IMR-90 (cell line): Measurements from ENCODE around the gene AP3D1. TPM values are rescaled to one million over a fixed set of nuclear protein-coding genes. Genes with fewer than 3 reads are reported as not detected.

Experiments used
- ATAC-seq: fragments of 200-7000 bp; cut with Tn5 transposase; 2 replicates; pipeline ENCODE4 v1.9.1; 2020; ENCODE audit warnings: low read depth, mild to moderate bottlenecking, moderate library complexity
- BruUV-seq: library from RNA; stranded (reverse); fragments of 400-500 nt; replicated peaks from 2 replicates; lab custom pipeline; 2021; lab: Mats Ljungman, UMichigan
- CTCF ChIA-PET: fragments of 300-600 bp; formaldehyde crosslinking; extraction: SDS; loops from one replicate; lab custom pipeline; 2021; ENCODE audit warnings: antibody characterized with exemption; lab: Yijun Ruan, JAX
- POLR2A ChIA-PET: fragments of 300-600 bp; sonication (Branson Sonifier 250); formaldehyde crosslinking; loops from one replicate; lab custom pipeline; 2022; ENCODE audit warnings: antibody characterized with exemption; ENCODE audit not compliant: unreplicated experiment; lab: Charles Lee
- DNase-seq: peaks from one replicate; pipeline ENCODE4 v3.0.0; 2013
- H2AFZ ChIP-seq: replicated peaks from 2 replicates; pipeline ENCODE3; 2013; ENCODE audit warnings: low read length, mild to moderate bottlenecking; ENCODE audit not compliant: poor library complexity
- H2AK5ac ChIP-seq: 2 replicates; pipeline ENCODE4 v1.6.1; 2013; ENCODE audit warnings: low read depth, low read length, inconsistent platforms
- H2AK9ac ChIP-seq: replicated peaks from 2 replicates; pipeline ENCODE3; 2013; ENCODE audit warnings: mild to moderate bottlenecking, low read depth, low read length, moderate library complexity; ENCODE audit not compliant: poor library complexity
- H2BK120ac ChIP-seq: 2 replicates; pipeline ENCODE4 v1.6.1; 2013; ENCODE audit warnings: low read depth, low read length, inconsistent platforms
- H2BK15ac ChIP-seq: 3 replicates; pipeline ENCODE4 v1.6.1; 2013; ENCODE audit warnings: low read depth, low read length, inconsistent platforms
- H2BK20ac ChIP-seq: 2 replicates; pipeline ENCODE4 v1.6.1; 2013; ENCODE audit warnings: low read depth, mild to moderate bottlenecking, inconsistent platforms, low read length, moderate library complexity
- H2BK5ac ChIP-seq: 2 replicates; pipeline ENCODE4 v1.6.1; 2013; ENCODE audit warnings: mild to moderate bottlenecking, low read depth, low read length, inconsistent platforms; ENCODE audit not compliant: poor library complexity, severe bottlenecking
- H3K14ac ChIP-seq: replicated peaks from 2 replicates; pipeline ENCODE4 v1.6.1; 2013; ENCODE audit warnings: low read depth, low read length, inconsistent platforms
- H3K18ac ChIP-seq: 2 replicates; pipeline ENCODE4 v1.6.1; 2013; ENCODE audit warnings: low read depth, low read length, control low read depth
- H3K23ac ChIP-seq: 2 replicates; pipeline ENCODE4 v1.6.1; 2013; ENCODE audit warnings: low read depth, low read length, inconsistent platforms
- H3K27ac ChIP-seq: 2 replicates; pipeline ENCODE4 v1.5.1; 2013; ENCODE audit warnings: mild to moderate bottlenecking, control low read depth, low read length; ENCODE audit not compliant: insufficient read depth
- H3K27me3 ChIP-seq: 2 replicates; pipeline ENCODE4 v1.6.1; 2013; ENCODE audit warnings: low read length; ENCODE audit not compliant: control insufficient read depth, insufficient read depth
- H3K36me3 ChIP-seq: 2 replicates; pipeline ENCODE4 v1.6.1; 2013; ENCODE audit warnings: low read length, mixed read lengths; ENCODE audit not compliant: control insufficient read depth, insufficient read depth
- H3K4ac ChIP-seq: 2 replicates; pipeline ENCODE4 v1.6.1; 2013; ENCODE audit warnings: low read depth, low read length, inconsistent platforms
- H3K4me1 ChIP-seq: 2 replicates; pipeline ENCODE4 v1.6.1; 2013; ENCODE audit warnings: low read length, mixed read lengths; ENCODE audit not compliant: control insufficient read depth, insufficient read depth
- H3K4me2 ChIP-seq: 2 replicates; pipeline ENCODE4 v1.6.1; 2013; ENCODE audit warnings: low read depth, mild to moderate bottlenecking, control low read depth, low read length, moderate library complexity
- H3K4me3 ChIP-seq: 2 replicates; pipeline ENCODE4 v1.5.1; 2013; ENCODE audit warnings: low read depth, mild to moderate bottlenecking, control low read depth, low read length, moderate library complexity; ENCODE audit not compliant: insufficient read depth
- H3K56ac ChIP-seq: 2 replicates; pipeline ENCODE4 v1.6.1; 2013; ENCODE audit warnings: low read length, inconsistent platforms; ENCODE audit not compliant: insufficient read depth; ENCODE audit errors: extremely low read depth
- H3K79me1 ChIP-seq, 2 experiments: 2 replicates each; pipeline ENCODE4 v1.6.1; 2013; ENCODE audit warnings: low read length in 2 of 2, inconsistent platforms in 1 of 2, low read depth in 1 of 2
- H3K9ac ChIP-seq: 2 replicates; pipeline ENCODE4 v1.6.1; 2013; ENCODE audit warnings: low read depth, low read length, control low read depth
- H3K9me1 ChIP-seq: 2 replicates; pipeline ENCODE4 v1.6.1; 2013; ENCODE audit warnings: low read length, inconsistent platforms; ENCODE audit not compliant: insufficient read depth
- H3K9me3 ChIP-seq: 2 replicates; pipeline ENCODE4 v1.6.1; 2013; ENCODE audit warnings: low read length; ENCODE audit not compliant: control insufficient read depth, insufficient read depth
- H4K20me1 ChIP-seq: 2 replicates; pipeline ENCODE4 v1.6.1; 2013; ENCODE audit warnings: low read length, inconsistent platforms; ENCODE audit not compliant: insufficient read depth
- H4K5ac ChIP-seq: 2 replicates; pipeline ENCODE4 v1.6.1; 2013; ENCODE audit warnings: mild to moderate bottlenecking, low read depth, low read length, control low read depth
- H4K8ac ChIP-seq, 2 experiments: 2 replicates each; pipeline ENCODE4 v1.6.1; 2013; ENCODE audit warnings: low read depth in 2 of 2, low read length in 2 of 2, control low read depth in 1 of 2, inconsistent platforms in 1 of 2
- H4K91ac ChIP-seq: 2 replicates; pipeline ENCODE4 v1.6.1; 2013; ENCODE audit warnings: low read depth, low read length, inconsistent platforms; ENCODE audit not compliant: insufficient read depth
- BHLHE40 ChIP-seq: fragments of 150-350 bp; IDR thresholded peaks from 2 replicates; pipeline ENCODE4 v1.6.1; 2016; ENCODE audit warnings: mild to moderate bottlenecking, low read depth, low read length
- CEBPB ChIP-seq: IDR thresholded peaks from 2 replicates; pipeline ENCODE4 v1.6.1; 2012; ENCODE audit warnings: low read depth, low read length, improper control_type of control experiment
- CHD1 ChIP-seq: IDR thresholded peaks from 2 replicates; pipeline ENCODE4 v1.6.1; 2012; ENCODE audit warnings: low read depth, low read length, improper control_type of control experiment
- FOS ChIP-seq: fragments of 150-350 bp; IDR thresholded peaks from 2 replicates; pipeline ENCODE4 v1.6.1; 2016; ENCODE audit warnings: low read depth, low read length
- MAFK ChIP-seq: IDR thresholded peaks from 2 replicates; pipeline ENCODE4 v1.6.1; 2012; ENCODE audit warnings: low read depth, low read length, improper control_type of control experiment
- MAZ ChIP-seq: IDR thresholded peaks from 2 replicates; pipeline ENCODE4 v1.6.1; 2012; ENCODE audit warnings: low read depth, mild to moderate bottlenecking, low read length, improper control_type of control experiment, moderate library complexity, borderline replicate concordance
- MXI1 ChIP-seq: IDR thresholded peaks from 2 replicates; pipeline ENCODE4 v1.6.1; 2012; ENCODE audit warnings: low read depth, mild to moderate bottlenecking, low read length, moderate library complexity, borderline replicate concordance
- NFE2L2 ChIP-seq: fragments of 150-350 bp; IDR thresholded peaks from 2 replicates; pipeline ENCODE4 v1.6.1; 2016; ENCODE audit warnings: low read depth, mild to moderate bottlenecking, low read length
- POLR2A ChIP-seq: IDR thresholded peaks from 2 replicates; pipeline ENCODE4 v1.6.1; 2012; ENCODE audit warnings: mild to moderate bottlenecking, low read depth, low read length
- RAD21 ChIP-seq: IDR thresholded peaks from 2 replicates; pipeline ENCODE4 v1.6.1; 2012; ENCODE audit warnings: low read length, improper control_type of control experiment
- RCOR1 ChIP-seq: IDR thresholded peaks from 2 replicates; pipeline ENCODE4 v1.6.1; 2012; ENCODE audit warnings: mild to moderate bottlenecking, low read length, improper control_type of control experiment; ENCODE audit not compliant: insufficient replicate concordance
- RFX5 ChIP-seq: IDR thresholded peaks from 2 replicates; pipeline ENCODE4 v1.8.0; 2012; ENCODE audit warnings: low read depth, mild to moderate bottlenecking, low read length, moderate library complexity
- SMC3 ChIP-seq: fragments of 150-350 bp; IDR thresholded peaks from 2 replicates; pipeline ENCODE4 v1.6.1; 2016; ENCODE audit warnings: low read depth, mild to moderate bottlenecking, antibody characterized with exemption, low read length, moderate library complexity
- WGBS, 2 experiments: methylation state at CpG; one replicate each; pipeline versions ENCODE4 v1.1.5 to v1.1.7; 2013; ENCODE audit warnings: missing lambda C conversion rate in 2 of 2; ENCODE audit not compliant: insufficient read length in 1 of 2; ENCODE audit errors: extremely low coverage in 2 of 2; 5-methylcytosine and 5-hydroxymethylcytosine counted together
- dilution Hi-C: fragments of 300-500 bp; cut with HindIII; formaldehyde crosslinking; loops from one replicate; pipeline ENCODE4 v1.14.3; 2018; ENCODE audit warnings: low sequenced_read_pairs; ENCODE audit not compliant: unreplicated experiment
- in situ Hi-C: fragments of 300-500 bp; cut with MboI; formaldehyde crosslinking; loops from 3 replicates; pipeline ENCODE4 v1.14.3; 2019; ENCODE audit warnings: low sequenced_read_pairs, inconsistent platforms, mixed read lengths
- intact Hi-C: fragments of 100-400 bp; cut with micrococcal nuclease; formaldehyde crosslinking; loops from 2 replicates; pipeline ENCODE4 v1.10.0; 2022
- polyA plus RNA-seq, 3 experiments: library from polyadenylated mRNA; depleted of rRNA; stranded (reverse); fragments of >200 nt; gene quantifications; 2 replicates each; pipeline ENCODE4 v1.2.3, GENCODE V29; 2012; ENCODE audit warnings: low replicate concordance in 1 of 3
- total RNA-seq: library from RNA; depleted of rRNA; stranded (reverse); fragments of >200 nt; gene quantifications from 2 replicates; pipeline ENCODE4 v1.2.3, GENCODE V29; 2012
- TF ChIP-seq, protein P1 (sequence below): conservative IDR thresholded peaks from 2 replicates; pipeline ENCODE4 v1.5.1; 2012; ENCODE audit warnings: mild to moderate bottlenecking, low read depth, low read length, improper control_type of control experiment
- TF ChIP-seq, protein P2 (sequence below): fragments of 150-350 bp; IDR thresholded peaks from 2 replicates; pipeline ENCODE4 v1.6.1; 2016; ENCODE audit warnings: low read depth, mild to moderate bottlenecking, low read length, moderate library complexity, borderline replicate concordance
- TF ChIP-seq, protein P3 (sequence below): fragments of 150-350 bp; IDR thresholded peaks from 2 replicates; pipeline ENCODE4 v1.6.1; 2017; ENCODE audit warnings: mild to moderate bottlenecking, antibody characterized with exemption, low read length, low read depth

The AP3D1 gene
- total and polyA plus RNA-seq, 2 of the 4 experiments (the other 2 are of a cell fraction), result 75.3 to 129 TPM

DNA sequence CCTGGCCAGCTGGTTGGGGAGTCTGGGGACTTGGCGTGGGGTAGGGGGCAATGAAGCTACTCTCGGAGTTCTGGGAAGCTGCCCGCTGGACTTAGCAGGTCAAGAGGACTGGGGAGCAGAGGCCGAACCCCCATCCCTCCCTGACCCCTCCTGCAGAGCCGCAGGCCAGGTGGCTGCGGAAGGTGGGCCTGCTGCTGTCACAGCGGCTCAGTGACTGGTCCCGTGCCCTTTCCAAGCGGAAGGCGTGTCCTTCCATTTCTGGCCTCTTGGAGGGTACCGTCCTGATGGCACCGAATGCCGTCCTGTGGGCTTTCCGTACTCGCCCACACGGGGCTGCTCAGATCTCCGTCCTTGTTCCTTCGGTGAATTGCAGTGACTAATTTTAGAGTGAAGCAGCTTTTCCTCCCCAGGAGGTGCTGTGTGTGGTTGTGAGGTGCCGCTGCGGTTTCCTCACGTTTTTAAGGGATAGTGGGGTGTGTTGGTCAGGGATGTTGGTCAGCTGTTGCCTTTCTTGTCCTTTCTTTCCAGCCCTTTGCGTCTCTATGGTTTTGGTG is 33.1 kb upstream of the AP3D1 start:
- no peak overlapping the region for H3K4me2 ChIP-seq
- POLR2A ChIA-PET, result no interaction called here
- H2BK5ac ChIP-seq, result no peak overlapping the region
- H3K14ac ChIP-seq, result peak overlapping the region; percentile 38; the same call in 1 of the 2 replicates
- WGBS, 2 experiments, result 97% methylated on average over 7 of the region's 22 CpGs; no CpG with 5 or more reads in 1 of the 2 experiments
- H3K9me3 ChIP-seq, result no peaks in the 10 kb centered on the region
- peaks cover 24% of the 10 kb centered on the region for H3K4me1 ChIP-seq
- no peak overlapping the region for H3K4me3 ChIP-seq
- H3K18ac ChIP-seq, result no peak overlapping the region
- 0 out of 2 replicates have a peak overlapping the region, but pooled peaks have one; percentile 1 for H2AK5ac ChIP-seq
- H3K79me1 ChIP-seq, result peaks cover 12 to 86% of the 10 kb centered on the region in 2 experiments; a peak in 3 of 4 replicates
- intact Hi-C loops, result no loop called here
- H4K8ac ChIP-seq, result peak overlapping the region in 1 of 2 experiments; percentile 19; a peak in 1 of 4 replicates
- H3K36me3 ChIP-seq, result peaks cover 32% of the 10 kb centered on the region
- TF ChIP-seq SMC3 (no peak), MAZ (no peak), CHD1 (no peak), MXI1 (no peak), BHLHE40 (no peak), MAFK (no peak), RAD21 (no peak), NFE2L2 (no peak), CEBPB (no peak), POLR2A (no peak), RFX5 (no peak), FOS (no peak), RCOR1 (no peak)
- TF ChIP-seq, protein P1, sequence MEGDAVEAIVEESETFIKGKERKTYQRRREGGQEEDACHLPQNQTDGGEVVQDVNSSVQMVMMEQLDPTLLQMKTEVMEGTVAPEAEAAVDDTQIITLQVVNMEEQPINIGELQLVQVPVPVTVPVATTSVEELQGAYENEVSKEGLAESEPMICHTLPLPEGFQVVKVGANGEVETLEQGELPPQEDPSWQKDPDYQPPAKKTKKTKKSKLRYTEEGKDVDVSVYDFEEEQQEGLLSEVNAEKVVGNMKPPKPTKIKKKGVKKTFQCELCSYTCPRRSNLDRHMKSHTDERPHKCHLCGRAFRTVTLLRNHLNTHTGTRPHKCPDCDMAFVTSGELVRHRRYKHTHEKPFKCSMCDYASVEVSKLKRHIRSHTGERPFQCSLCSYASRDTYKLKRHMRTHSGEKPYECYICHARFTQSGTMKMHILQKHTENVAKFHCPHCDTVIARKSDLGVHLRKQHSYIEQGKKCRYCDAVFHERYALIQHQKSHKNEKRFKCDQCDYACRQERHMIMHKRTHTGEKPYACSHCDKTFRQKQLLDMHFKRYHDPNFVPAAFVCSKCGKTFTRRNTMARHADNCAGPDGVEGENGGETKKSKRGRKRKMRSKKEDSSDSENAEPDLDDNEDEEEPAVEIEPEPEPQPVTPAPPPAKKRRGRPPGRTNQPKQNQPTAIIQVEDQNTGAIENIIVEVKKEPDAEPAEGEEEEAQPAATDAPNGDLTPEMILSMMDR, result no peak
- TF ChIP-seq, protein P2, sequence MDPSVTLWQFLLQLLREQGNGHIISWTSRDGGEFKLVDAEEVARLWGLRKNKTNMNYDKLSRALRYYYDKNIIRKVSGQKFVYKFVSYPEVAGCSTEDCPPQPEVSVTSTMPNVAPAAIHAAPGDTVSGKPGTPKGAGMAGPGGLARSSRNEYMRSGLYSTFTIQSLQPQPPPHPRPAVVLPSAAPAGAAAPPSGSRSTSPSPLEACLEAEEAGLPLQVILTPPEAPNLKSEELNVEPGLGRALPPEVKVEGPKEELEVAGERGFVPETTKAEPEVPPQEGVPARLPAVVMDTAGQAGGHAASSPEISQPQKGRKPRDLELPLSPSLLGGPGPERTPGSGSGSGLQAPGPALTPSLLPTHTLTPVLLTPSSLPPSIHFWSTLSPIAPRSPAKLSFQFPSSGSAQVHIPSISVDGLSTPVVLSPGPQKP, result no peak
- TF ChIP-seq, protein P3, sequence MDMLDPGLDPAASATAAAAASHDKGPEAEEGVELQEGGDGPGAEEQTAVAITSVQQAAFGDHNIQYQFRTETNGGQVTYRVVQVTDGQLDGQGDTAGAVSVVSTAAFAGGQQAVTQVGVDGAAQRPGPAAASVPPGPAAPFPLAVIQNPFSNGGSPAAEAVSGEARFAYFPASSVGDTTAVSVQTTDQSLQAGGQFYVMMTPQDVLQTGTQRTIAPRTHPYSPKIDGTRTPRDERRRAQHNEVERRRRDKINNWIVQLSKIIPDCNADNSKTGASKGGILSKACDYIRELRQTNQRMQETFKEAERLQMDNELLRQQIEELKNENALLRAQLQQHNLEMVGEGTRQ, result no peak
- H3K27me3 ChIP-seq, result no peaks in the 10 kb centered on the region
- H2BK15ac ChIP-seq, result no peak overlapping the region; the same call in 2 of the 3 replicates
- H2AFZ ChIP-seq, result no peak overlapping the region
- no peak for DNase-seq
- H3K27ac ChIP-seq, result no peak overlapping the region
- ATAC-seq, result no peak
- CTCF ChIA-PET, result no interaction called here
- H4K91ac ChIP-seq, result no peak overlapping the region
- dilution Hi-C loops, result no loop called here
- H3K23ac ChIP-seq, result peak overlapping the region; percentile 48; the same call in 1 of the 2 replicates
- peaks cover 35% of the 10 kb centered on the region for H3K9me1 ChIP-seq
- H4K20me1 ChIP-seq, result peaks cover 90% of the 10 kb centered on the region
- no peak overlapping the region for H3K9ac ChIP-seq
- peak overlapping the region; percentile 40; the same call in 1 of the 2 replicates for H2BK20ac ChIP-seq
- in situ Hi-C loops, result no loop called here
- no peak overlapping the region for H3K56ac ChIP-seq
- H3K4ac ChIP-seq, result peak overlapping the region; percentile 66
- H4K5ac ChIP-seq, result no peak overlapping the region
- BruUV-seq, result no TSS peak
- no peak overlapping the region for H2BK120ac ChIP-seq
- H2AK9ac ChIP-seq, result peak overlapping the region; percentile 76
